ENCODE results near the gene TPSD1.

DNA sequence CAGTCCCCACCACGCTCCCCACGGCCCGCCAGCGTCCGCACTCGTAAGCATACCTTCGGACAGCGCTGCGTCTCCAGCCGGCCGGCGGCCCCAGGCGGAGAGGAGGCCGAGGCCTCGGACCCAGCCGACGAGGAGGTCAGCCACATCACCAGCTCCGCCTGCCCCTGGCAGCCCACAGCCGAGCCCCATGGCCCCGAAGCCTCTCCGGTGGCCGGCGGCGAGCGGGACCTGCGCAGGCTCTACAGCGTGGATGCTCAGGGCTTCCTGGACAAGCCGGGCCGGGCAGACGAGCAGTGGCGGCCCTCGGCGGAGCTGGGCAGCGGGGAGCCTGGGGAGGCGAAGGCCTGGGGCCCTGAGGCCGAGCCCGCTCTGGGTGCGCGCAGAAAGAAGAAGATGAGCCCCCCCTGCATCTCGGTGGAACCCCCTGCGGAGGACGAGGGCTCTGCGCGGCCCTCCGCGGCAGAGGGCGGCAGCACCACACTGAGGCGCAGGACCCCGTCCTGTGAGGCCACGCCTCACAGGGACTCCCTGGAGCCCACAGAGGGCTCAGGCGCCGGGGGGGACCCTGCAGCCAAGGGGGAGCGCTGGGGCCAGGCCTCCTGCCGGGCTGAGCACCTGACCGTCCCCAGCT lies 35.7 kb upstream of the TPSD1 start:
- TF ChIP-seq, protein P1, sequence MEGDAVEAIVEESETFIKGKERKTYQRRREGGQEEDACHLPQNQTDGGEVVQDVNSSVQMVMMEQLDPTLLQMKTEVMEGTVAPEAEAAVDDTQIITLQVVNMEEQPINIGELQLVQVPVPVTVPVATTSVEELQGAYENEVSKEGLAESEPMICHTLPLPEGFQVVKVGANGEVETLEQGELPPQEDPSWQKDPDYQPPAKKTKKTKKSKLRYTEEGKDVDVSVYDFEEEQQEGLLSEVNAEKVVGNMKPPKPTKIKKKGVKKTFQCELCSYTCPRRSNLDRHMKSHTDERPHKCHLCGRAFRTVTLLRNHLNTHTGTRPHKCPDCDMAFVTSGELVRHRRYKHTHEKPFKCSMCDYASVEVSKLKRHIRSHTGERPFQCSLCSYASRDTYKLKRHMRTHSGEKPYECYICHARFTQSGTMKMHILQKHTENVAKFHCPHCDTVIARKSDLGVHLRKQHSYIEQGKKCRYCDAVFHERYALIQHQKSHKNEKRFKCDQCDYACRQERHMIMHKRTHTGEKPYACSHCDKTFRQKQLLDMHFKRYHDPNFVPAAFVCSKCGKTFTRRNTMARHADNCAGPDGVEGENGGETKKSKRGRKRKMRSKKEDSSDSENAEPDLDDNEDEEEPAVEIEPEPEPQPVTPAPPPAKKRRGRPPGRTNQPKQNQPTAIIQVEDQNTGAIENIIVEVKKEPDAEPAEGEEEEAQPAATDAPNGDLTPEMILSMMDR (IDR thresholded peaks at IDR 0.05; ENCODE audit: insufficient read depth, low read length): no peak
- no peak for TF ChIP-seq SPI1 (IDR thresholded peaks at IDR 0.05; ENCODE audit: borderline replicate concordance, low read depth)
- TF ChIP-seq, protein P2, sequence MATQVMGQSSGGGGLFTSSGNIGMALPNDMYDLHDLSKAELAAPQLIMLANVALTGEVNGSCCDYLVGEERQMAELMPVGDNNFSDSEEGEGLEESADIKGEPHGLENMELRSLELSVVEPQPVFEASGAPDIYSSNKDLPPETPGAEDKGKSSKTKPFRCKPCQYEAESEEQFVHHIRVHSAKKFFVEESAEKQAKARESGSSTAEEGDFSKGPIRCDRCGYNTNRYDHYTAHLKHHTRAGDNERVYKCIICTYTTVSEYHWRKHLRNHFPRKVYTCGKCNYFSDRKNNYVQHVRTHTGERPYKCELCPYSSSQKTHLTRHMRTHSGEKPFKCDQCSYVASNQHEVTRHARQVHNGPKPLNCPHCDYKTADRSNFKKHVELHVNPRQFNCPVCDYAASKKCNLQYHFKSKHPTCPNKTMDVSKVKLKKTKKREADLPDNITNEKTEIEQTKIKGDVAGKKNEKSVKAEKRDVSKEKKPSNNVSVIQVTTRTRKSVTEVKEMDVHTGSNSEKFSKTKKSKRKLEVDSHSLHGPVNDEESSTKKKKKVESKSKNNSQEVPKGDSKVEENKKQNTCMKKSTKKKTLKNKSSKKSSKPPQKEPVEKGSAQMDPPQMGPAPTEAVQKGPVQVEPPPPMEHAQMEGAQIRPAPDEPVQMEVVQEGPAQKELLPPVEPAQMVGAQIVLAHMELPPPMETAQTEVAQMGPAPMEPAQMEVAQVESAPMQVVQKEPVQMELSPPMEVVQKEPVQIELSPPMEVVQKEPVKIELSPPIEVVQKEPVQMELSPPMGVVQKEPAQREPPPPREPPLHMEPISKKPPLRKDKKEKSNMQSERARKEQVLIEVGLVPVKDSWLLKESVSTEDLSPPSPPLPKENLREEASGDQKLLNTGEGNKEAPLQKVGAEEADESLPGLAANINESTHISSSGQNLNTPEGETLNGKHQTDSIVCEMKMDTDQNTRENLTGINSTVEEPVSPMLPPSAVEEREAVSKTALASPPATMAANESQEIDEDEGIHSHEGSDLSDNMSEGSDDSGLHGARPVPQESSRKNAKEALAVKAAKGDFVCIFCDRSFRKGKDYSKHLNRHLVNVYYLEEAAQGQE (IDR thresholded peaks at IDR 0.05; ENCODE audit: insufficient replicate concordance, low read depth): no peak
